Mammary epithelial cell (primary cell): Measurements from ENCODE around the gene TAX1BP3.

Experiments used
- EZH2 ChIP-seq: IDR thresholded peaks from 2 replicates; pipeline ENCODE4 v1.6.1; 2012; ENCODE audit warnings: low read length, inconsistent platforms, borderline replicate concordance
- TF ChIP-seq, protein P1 (sequence below), 2 donors: IDR thresholded peaks in 1 of 2; conservative IDR thresholded peaks in 1 of 2; 2 replicates each; pipeline ENCODE4 v1.5.1; 2011 to 2012; ENCODE audit warnings: inconsistent platforms in 2 of 2, low read length in 2 of 2, mild to moderate bottlenecking in 2 of 2, control low read depth in 1 of 2, low read depth in 1 of 2; ENCODE audit not compliant: insufficient read depth in 1 of 2; ENCODE audit errors: extremely low read depth in 1 of 2

DNA sequence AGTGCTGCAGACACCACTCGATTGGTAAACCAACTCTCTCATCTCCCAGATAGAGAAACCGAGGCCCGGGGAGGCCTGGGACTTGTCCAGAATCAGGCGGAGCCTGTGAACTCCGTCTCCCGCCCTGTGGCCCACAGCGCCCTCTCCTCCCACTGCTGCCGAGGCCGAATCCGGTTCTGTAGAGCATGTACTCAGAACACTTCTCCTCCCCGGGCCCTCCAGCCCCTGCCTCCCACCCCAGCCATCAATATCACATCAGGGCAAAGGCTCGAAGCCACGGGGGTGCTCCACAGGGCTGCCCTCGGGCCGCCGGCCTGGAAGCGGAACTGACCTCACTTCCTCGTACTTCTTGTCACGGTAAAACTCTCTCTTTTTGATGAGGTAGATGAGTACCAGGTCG lies 13.2 kb upstream of the TAX1BP3 start:
- TF ChIP-seq, protein P1, sequence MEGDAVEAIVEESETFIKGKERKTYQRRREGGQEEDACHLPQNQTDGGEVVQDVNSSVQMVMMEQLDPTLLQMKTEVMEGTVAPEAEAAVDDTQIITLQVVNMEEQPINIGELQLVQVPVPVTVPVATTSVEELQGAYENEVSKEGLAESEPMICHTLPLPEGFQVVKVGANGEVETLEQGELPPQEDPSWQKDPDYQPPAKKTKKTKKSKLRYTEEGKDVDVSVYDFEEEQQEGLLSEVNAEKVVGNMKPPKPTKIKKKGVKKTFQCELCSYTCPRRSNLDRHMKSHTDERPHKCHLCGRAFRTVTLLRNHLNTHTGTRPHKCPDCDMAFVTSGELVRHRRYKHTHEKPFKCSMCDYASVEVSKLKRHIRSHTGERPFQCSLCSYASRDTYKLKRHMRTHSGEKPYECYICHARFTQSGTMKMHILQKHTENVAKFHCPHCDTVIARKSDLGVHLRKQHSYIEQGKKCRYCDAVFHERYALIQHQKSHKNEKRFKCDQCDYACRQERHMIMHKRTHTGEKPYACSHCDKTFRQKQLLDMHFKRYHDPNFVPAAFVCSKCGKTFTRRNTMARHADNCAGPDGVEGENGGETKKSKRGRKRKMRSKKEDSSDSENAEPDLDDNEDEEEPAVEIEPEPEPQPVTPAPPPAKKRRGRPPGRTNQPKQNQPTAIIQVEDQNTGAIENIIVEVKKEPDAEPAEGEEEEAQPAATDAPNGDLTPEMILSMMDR (conservative IDR thresholded peaks at IDR 0.05 in 1 of 2, IDR thresholded peaks at IDR 0.05 in 1 of 2; ENCODE audit: extremely low read depth in 1 of 2, insufficient read depth in 1 of 2, low read depth in 1 of 2, low read length in 2 of 2): no peak
- TF ChIP-seq EZH2: no peak
